Fibroblast of peridontal ligament (primary cell): ENCODE results near the gene MOB1B.
"Not testable (repeated sequence)": the region's sequence is repeated elsewhere in the genome, so short reads cannot be mapped to it uniquely, and the experiment has no call there.

Experiments
- DNase-seq: peaks from one replicate; pipeline ENCODE4 v3.0.0-alpha.2; 2010; ENCODE audit errors: extremely low read depth

Gene MOB1B

DNA sequence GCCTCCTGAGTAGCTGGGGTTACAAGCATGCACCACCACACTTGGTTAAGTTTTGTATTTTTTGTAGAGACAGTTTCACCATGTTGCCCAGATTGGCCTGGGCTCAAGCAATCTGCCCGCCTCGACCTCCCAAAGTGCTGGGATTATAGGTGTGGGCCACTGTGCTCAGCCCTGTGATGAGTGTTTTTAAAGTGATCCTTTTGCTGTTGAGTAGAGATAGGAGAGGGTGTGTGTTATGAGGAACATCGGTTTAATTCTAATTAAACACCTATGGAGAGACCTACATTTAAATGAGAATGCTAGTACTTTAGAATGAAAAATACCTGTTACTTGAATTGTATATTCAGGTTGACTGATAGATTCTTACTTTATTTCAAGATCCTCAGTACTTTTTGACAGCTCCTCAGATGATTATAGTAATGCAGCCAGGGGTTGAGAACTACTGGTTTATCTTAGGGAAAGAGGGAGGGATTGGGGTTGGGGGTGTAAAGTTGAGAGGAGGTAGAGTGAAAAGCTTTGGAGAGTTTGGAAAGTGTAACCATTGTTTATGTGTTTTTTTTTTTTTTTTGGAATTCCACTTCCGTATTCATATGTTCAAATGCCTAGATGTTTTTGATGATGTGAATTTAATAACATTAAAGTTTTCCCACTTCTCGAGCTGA is 54.5 kb downstream of the MOB1B start:
- DNase-seq, result no peak

- peak; percentile 90 for DNase-seq
Observed at GRCh38 chr4:70958681-70959080, 56.5 kb downstream of the MOB1B start.

- DNase-seq, result no peak
Observed at GRCh38 chr4:70969076-70969475, 66.9 kb downstream of the MOB1B start.

DNA sequence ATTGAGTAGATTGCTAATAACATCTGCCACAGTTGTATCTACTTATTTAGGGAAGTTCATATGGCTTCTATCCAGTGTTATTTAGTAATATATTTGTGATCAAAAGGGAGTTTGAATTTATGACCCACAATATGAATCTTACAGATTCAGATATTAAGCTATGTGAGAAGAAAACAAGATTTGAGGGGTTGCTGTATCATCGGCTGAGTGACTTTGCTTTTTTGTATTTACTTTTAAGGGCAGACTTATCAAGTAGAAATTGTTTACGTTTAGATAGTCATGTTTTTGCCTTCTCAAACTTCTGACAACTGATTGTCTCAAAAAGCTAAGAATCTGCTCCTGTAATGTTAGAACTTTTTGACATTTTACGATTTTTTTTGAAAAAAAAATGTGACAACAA is 74.1 kb downstream of the MOB1B start:
- DNase-seq, result no peak

- no peak for DNase-seq
Observed at GRCh38 chr4:70979445-70980008, 77.4 kb downstream of the MOB1B start.

DNA sequence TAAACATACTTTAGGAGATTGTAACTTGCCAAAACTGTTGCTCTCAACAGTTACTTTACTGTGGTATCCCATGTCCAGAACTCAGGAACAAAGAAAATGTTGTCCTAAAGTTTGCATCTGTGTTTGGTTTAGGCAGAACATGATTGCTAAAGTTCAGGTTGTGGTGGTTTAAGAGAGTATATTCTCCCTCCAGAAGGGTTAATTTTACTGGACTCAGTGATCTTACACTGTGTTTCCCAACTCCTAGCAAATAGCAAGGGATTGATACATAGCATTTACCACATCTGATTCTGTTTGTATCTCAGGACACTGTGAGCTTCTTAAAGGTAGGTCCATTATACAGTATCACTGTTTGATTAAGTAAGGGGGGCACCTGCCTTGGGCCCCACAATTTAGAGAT is 78.0 kb downstream of the MOB1B start:
- no peak for DNase-seq

GRCh38 chr4:70984106-70984505 is 81.9 kb downstream of the MOB1B start:
- DNase-seq, result no peak

- no peak for DNase-seq
Observed at GRCh38 chr4:70984589-70984988, 82.4 kb downstream of the MOB1B start.

GRCh38 chr4:70991596-70991995 is 89.4 kb downstream of the MOB1B start:
- no peak for DNase-seq

- no peak for DNase-seq
Observed at GRCh38 chr4:70992391-70992881, 90.3 kb downstream of the MOB1B start.

- DNase-seq, result peak; percentile 86
Observed at GRCh38 chr4:70993181-70994068, 91.3 kb downstream of the MOB1B start, which contains the start of gene DCK. Gene DCK, plus strand, starts transcription at chr4:70993649. Its CDS starts 187 bp downstream, at chr4:70993836.

GRCh38 chr4:70994069-70994366 is 91.8 kb downstream of the MOB1B start:
- no peak for DNase-seq

DNA sequence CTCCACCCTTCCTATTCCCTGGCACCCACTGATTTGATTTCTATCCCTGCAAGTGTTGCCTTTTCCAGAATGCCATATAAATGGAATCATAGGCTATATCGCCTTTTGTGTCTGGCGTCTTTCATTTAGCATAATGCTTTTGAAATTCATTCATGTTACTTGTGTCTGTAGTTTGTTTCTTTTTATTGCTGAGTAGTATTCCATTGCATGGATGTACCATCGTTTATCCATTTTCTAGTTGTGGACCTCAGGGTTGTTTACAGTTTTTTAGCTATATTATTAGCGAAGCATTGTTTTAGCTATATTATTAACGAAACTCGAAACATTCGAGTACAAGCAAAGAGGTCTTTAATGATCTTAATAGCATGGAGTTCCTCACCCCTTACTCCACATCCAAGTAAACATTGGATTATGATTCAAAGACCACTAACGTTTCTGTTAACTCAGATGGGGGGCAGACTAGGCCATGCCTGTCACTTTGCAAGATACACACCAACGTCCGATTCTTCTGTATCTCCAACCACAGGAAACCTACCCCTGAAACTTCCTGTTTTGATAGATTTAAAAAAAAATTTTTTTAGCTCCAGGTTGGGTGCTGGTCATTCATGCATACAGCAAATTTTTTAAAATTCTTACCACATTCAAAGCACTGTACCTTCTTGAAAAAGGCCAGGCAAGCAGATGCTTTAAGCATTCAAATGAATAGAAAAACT is 92.4 kb downstream of the MOB1B start:
- no peak for DNase-seq

DNA sequence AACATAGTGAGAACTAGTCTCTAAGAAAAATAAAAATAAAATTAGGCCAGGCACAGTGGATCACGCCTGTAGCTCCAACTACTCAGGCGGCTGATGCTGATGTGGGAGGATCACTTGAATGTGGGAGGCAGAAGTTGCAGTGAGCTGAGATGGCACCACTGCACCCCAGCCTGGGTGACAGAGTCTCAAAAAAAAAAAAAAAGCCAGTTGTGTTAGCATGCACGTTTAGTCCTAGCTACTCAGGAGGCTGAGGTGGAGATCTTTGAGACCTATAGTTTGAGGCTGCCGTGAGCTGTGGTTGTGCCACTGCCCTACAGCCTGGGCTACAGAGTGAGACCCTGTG is 93.8 kb downstream of the MOB1B start:
- DNase-seq, result no peak

GRCh38 chr4:70997036-70997435 is 94.9 kb downstream of the MOB1B start:
- no peak for DNase-seq

- no peak for DNase-seq
Observed at GRCh38 chr4:70997546-70997945, 95.4 kb downstream of the MOB1B start.

- DNase-seq, result not testable (repeated sequence)
Observed at GRCh38 chr4:70999639-71000038, 97.5 kb downstream of the MOB1B start.

GRCh38 chr4:71001363-71001762 is 99.2 kb downstream of the MOB1B start:
- DNase-seq, result not testable (repeated sequence)

DNA sequence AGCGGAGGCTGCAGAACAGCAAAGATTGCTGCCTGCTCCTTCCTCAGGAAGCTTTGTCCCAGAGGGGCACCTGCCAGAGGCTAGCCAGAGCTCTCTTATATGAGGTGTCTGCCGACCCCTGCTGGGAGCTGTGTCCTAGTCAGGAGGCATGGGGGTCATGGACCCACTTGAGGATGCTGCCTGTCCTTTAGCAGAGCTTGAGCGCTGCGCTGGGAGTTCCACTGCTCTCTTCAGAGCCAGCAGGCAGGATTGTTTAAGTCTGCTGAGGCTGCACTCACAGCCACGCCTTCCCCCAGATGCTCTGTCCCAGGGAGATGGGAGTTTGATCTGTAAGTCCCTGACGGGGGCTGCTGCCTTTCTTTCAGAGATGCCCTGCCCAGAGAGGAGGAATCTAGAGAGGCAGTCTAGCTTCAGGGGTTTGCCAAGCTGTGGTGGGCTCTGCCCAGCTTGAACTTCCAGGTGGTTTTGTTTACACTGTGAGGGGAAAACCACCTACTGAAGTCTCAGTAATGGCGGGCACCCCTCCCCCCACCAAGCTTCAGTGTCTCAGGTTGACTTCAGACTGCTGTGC is 102.2 kb downstream of the MOB1B start:
- DNase-seq, result no peak

DNA sequence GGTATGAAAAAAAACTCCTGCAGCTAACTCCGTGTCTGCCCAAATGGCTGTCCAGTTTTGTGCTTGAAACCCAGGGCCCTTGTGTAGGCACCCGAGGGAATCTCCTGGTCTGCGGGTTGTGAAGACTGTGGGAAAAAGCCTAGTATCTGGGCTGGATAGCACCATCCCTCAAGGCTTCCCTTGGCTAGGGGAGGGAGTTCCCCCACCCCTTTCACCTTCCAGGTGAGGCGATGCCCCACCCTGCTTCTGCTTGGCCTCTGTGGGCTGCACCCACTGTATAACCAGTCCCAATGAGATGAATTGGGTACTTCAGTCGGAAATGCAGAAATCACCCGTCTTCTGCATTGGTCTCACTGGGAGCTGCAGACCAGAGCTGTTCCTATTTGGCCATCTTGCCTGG is 102.9 kb downstream of the MOB1B start:
- not testable (repeated sequence) for DNase-seq

DNA sequence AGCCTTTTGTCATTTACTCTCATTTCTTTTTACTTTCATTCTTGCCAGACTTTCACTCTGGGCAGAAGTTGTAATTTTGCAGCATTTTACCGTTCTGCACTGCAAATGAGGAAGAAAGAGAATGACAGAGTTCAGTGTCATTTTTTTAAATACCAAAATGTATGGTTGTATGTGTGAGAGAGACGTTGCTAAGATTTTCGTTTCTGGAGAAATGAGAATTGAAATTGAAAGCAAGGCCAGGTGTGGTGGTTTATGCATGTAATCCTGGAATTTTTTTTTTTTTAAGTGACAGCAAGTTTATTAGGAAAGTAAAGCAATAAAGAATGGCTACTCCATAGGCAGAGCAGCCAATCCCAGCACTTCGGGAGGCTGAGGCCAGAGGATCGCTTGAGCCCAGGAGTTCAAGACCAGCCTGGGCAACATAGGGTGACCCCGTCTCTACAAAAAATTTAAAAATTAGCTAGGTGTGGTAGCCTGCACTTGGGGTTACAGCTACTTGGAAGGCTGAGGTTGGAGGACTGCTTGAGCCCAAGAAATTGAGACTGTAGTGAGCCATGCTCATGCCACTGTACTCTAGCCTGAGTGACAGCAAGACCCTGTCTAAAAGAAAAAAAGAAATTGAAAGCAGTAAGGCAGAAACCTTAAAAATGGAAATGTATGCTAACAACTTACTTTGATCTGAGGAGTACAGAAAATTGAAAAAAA is 104.2 kb downstream of the MOB1B start:
- no peak for DNase-seq
